Smooth muscle cell (in vitro differentiated cells): ENCODE results near the gene IGSF8. TPM values are rescaled to one million over a fixed set of nuclear protein-coding genes. Genes with fewer than 3 reads are reported as not detected.

ENCODE experiments used
- DNase-seq: peaks from one replicate; lab custom pipeline; 2025; ENCODE audit not compliant: unreplicated experiment; lab: John Stamatoyannopoulos, UW
- H2AFZ ChIP-seq: fragments of 200-600 bp; sonication (generic); 2 replicates; pipeline ENCODE4 v1.6.0; 2016; ENCODE audit warnings: antibody characterized with exemption, low read depth, mild to moderate bottlenecking
- H3F3A ChIP-seq: fragments of 200-600 bp; sonication (generic); 2 replicates; pipeline ENCODE4 v1.6.0; 2017; ENCODE audit warnings: antibody characterized with exemption, low read depth
- H3K27ac ChIP-seq: fragments of 200-600 bp; sonication (generic); 2 replicates; pipeline ENCODE4 v1.5.1; 2016; ENCODE audit warnings: low read depth, mild to moderate bottlenecking
- H3K27me3 ChIP-seq: fragments of 200-600 bp; sonication (generic); 2 replicates; pipeline ENCODE4 v1.6.1; 2016; ENCODE audit warnings: low read depth, mild to moderate bottlenecking
- H3K36me3 ChIP-seq: fragments of 200-600 bp; sonication (generic); 2 replicates; pipeline ENCODE4 v1.5.1; 2016; ENCODE audit warnings: low read depth
- H3K4me1 ChIP-seq: fragments of 200-600 bp; sonication (generic); 2 replicates; pipeline ENCODE4 v1.5.1; 2016; ENCODE audit warnings: low read depth
- H3K4me2 ChIP-seq: fragments of 200-600 bp; sonication (generic); 2 replicates; pipeline ENCODE4 v1.6.0; 2016; ENCODE audit warnings: mild to moderate bottlenecking
- H3K4me3 ChIP-seq: fragments of 200-600 bp; sonication (generic); 2 replicates; pipeline ENCODE4 v1.5.1; 2016; ENCODE audit warnings: mild to moderate bottlenecking
- H3K79me2 ChIP-seq: fragments of 200-600 bp; sonication (generic); 2 replicates; pipeline ENCODE4 v1.6.0; 2016; ENCODE audit warnings: low read depth, mild to moderate bottlenecking
- H3K9ac ChIP-seq: fragments of 200-600 bp; sonication (generic); 2 replicates; pipeline ENCODE4 v1.6.0; 2016; ENCODE audit warnings: low read depth
- H3K9me3 ChIP-seq: fragments of 200-600 bp; sonication (generic); replicated peaks from 2 replicates; pipeline ENCODE4 v1.5.1; 2016; ENCODE audit warnings: low read depth
- H4K20me1 ChIP-seq: fragments of 200-600 bp; sonication (generic); 2 replicates; pipeline ENCODE4 v1.6.0; 2016; ENCODE audit warnings: low read depth
- CTCF ChIP-seq: fragments of 200-600 bp; sonication (generic); IDR thresholded peaks from 2 replicates; pipeline ENCODE4 v1.5.1; 2017; ENCODE audit warnings: borderline replicate concordance, mild to moderate bottlenecking, antibody characterized with exemption; ENCODE audit not compliant: insufficient read depth, poor library complexity, severe bottlenecking
- WGBS: methylation state at CpG from one replicate; pipeline ENCODE4 v1.1.7; 2016; ENCODE audit warnings: low lambda C conversion rate; 5-methylcytosine and 5-hydroxymethylcytosine counted together
- polyA plus RNA-seq: library from polyadenylated mRNA; unstranded; fragments of >200 nt; fragmentation: Nextera tagmentation; extraction: Ambion mirVana; gene quantifications from 2 replicates; pipeline ENCODE4 v1.2.1, GENCODE V29; 2016
- total RNA-seq: library from RNA; depleted of rRNA; stranded (reverse); fragments of >200 nt; gene quantifications from 2 replicates; pipeline ENCODE4 v1.2.3, GENCODE V29; 2014

IGSF8 gene
- total and polyA plus RNA-seq, 2 experiments from 2014 or later, result 20.8 to 30.2 TPM

DNA sequence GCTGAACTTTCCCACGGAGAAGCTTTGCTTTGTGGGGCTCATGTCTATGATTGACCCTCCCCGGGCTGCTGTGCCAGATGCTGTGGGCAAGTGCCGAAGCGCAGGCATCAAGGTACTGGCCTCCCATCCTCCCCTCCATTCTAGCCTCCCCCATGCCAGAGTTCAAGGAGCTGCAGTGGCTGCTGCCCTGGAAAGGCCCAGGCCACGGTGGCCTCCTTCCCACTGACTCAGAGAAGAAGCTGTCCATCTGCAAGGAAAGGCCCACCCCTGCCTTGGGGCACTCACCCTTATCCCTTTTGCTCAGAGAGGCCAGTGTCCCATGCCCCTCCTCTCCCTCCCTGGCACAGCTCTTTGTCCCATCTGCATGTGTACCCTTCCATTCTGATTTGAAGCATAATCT is 32.1 kb upstream of the IGSF8 start:
- Histone ChIP-seq H4K20me1 (no peaks in the 10 kb centered on the region), H3K4me3 (no peak overlapping the region), H3K36me3 (no peaks in the 10 kb centered on the region), H3K9ac (no peak overlapping the region), H3F3A (no peaks in the 10 kb centered on the region), H3K27ac (no peak overlapping the region), H3K79me2 (no peaks in the 10 kb centered on the region), H3K27me3 (no peaks in the 10 kb centered on the region), H3K4me1 (no peaks in the 10 kb centered on the region), H2AFZ (no peak overlapping the region), H3K9me3 (no peaks in the 10 kb centered on the region), H3K4me2 (no peak overlapping the region)
- no peak for TF ChIP-seq CTCF
- no peak for DNase-seq
- 84% methylated on average over 5 of the region's 5 CpGs for WGBS

DNA sequence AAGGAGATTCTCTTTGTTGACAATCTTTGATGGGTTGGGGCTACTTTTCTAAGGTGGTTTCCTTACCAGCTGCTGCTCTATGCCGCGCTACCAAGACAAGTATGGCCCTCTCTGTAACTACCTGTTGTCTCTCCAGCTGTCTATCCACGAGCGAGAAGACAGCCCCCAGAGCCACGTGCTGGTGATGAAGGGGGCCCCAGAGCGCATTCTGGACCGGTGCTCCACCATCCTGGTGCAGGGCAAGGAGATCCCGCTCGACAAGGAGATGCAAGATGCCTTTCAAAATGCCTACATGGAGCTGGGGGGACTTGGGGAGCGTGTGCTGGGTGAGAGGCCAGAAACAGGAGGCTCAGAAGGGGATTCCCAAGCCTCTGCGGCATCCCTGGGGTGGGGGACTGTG is 31.5 kb upstream of the IGSF8 start:
- H3K4me3 ChIP-seq, result no peak overlapping the region
- H4K20me1 ChIP-seq, result no peaks in the 10 kb centered on the region
- no peaks in the 10 kb centered on the region for H3F3A ChIP-seq
- H3K79me2 ChIP-seq, result no peaks in the 10 kb centered on the region
- no peaks in the 10 kb centered on the region for H3K36me3 ChIP-seq
- no peak overlapping the region for H3K27ac ChIP-seq
- no peaks in the 10 kb centered on the region for H3K27me3 ChIP-seq
- DNase-seq, result no peak
- no peaks in the 10 kb centered on the region for H3K4me1 ChIP-seq
- no peak overlapping the region for H2AFZ ChIP-seq
- 97% methylated on average over 11 of the region's 11 CpGs for WGBS
- no peak overlapping the region for H3K9ac ChIP-seq
- TF ChIP-seq CTCF, result no peak
- H3K9me3 ChIP-seq, result no peaks in the 10 kb centered on the region
- H3K4me2 ChIP-seq, result no peak overlapping the region

GRCh38 chr1:160129558-160129957 is 31.1 kb upstream of the IGSF8 start:
- no peak overlapping the region for H3K4me3 ChIP-seq
- H3K27ac ChIP-seq, result no peak overlapping the region
- no peaks in the 10 kb centered on the region for H4K20me1 ChIP-seq
- no peaks in the 10 kb centered on the region for H3K27me3 ChIP-seq
- H3K9me3 ChIP-seq, result no peaks in the 10 kb centered on the region
- H3K9ac ChIP-seq, result no peak overlapping the region
- H3K4me1 ChIP-seq, result no peaks in the 10 kb centered on the region
- no peak for TF ChIP-seq CTCF
- H2AFZ ChIP-seq, result no peak overlapping the region
- no peaks in the 10 kb centered on the region for H3K79me2 ChIP-seq
- no peaks in the 10 kb centered on the region for H3F3A ChIP-seq
- no peak overlapping the region for H3K4me2 ChIP-seq
- DNase-seq, result no peak
- 91% methylated on average over 3 of the region's 3 CpGs for WGBS
- no peaks in the 10 kb centered on the region for H3K36me3 ChIP-seq

- Histone ChIP-seq H3K36me3 (no peaks in the 10 kb centered on the region), H3K4me3 (no peak overlapping the region), H3K9ac (no peak overlapping the region), H3K79me2 (no peaks in the 10 kb centered on the region), H2AFZ (no peak overlapping the region), H3K27me3 (no peaks in the 10 kb centered on the region), H3K27ac (no peak overlapping the region), H3F3A (no peaks in the 10 kb centered on the region), H4K20me1 (no peaks in the 10 kb centered on the region), H3K9me3 (no peaks in the 10 kb centered on the region), H3K4me2 (no peak overlapping the region), H3K4me1 (no peaks in the 10 kb centered on the region)
- 80% methylated on average over 5 of the region's 5 CpGs for WGBS
- no peak for DNase-seq
- no peak for TF ChIP-seq CTCF
These were observed 30.6 kb upstream of the IGSF8 start for GRCh38 chr1:160129046-160129445.
